Esophagus squamous epithelium (tissue), 5 donors: Measurements from ENCODE around the gene CXXC5. TPM values are rescaled to one million over a fixed set of nuclear protein-coding genes. Genes with fewer than 3 reads are reported as not detected.

Experiments used
- DNase-seq: peaks from one replicate; lab custom pipeline; 2025; lab: John Stamatoyannopoulos, UW
- H3K27ac ChIP-seq, 4 donors: fragments of 200-600 bp; sonication (generic); one replicate each; pipeline ENCODE4 v1.5.1; 2016 to 2019; ENCODE audit warnings: mild to moderate bottlenecking in 1 of 4
- H3K27me3 ChIP-seq, 4 donors: fragments of 200-600 bp; sonication (generic); 1 replicate in 3 of 4; 2 replicates in 1 of 4; pipeline versions ENCODE4 v1.5.1 to v1.6.0; 2017 to 2021; ENCODE audit warnings: antibody characterized with exemption in 1 of 4
- H3K36me3 ChIP-seq, 3 donors: fragments of 200-600 bp; sonication (generic); one replicate each; pipeline ENCODE4 v1.5.1; 2016 to 2019
- H3K4me1 ChIP-seq, 3 donors: fragments of 200-600 bp; sonication (generic); one replicate each; pipeline ENCODE4 v1.5.1; 2017 to 2019
- H3K4me3 ChIP-seq, 4 donors: fragments of 200-600 bp; sonication (generic); 1 replicate in 3 of 4; 2 replicates in 1 of 4; pipeline ENCODE4 v1.5.1; 2016 to 2019; ENCODE audit warnings: mild to moderate bottlenecking in 2 of 4, moderate library complexity in 1 of 4
- H3K9me3 ChIP-seq, 3 donors: fragments of 200-600 bp; sonication (generic); one replicate each; pipeline ENCODE4 v1.5.1; 2016 to 2019
- POLR2A ChIP-seq, 4 donors: fragments of 450-650 bp; IDR thresholded peaks; one replicate each; pipeline ENCODE4 v1.6.1; 2017; ENCODE audit warnings: antibody characterized with exemption in 4 of 4, mild to moderate bottlenecking in 4 of 4, moderate library complexity in 3 of 4
- WGBS, 2 donors: methylation state at CpG; one replicate each; pipeline ENCODE4 v1.1.5; 2018; 5-methylcytosine and 5-hydroxymethylcytosine counted together
- intact Hi-C: fragments of 100-400 bp; cut with DNase I; formaldehyde crosslinking; loops from one replicate; pipeline ENCODE4 v1.15.0; 2022
- total RNA-seq, 4 donors: library from RNA; depleted of rRNA; stranded (reverse); fragments of >200 nt; gene quantifications; one replicate each; pipeline ENCODE4 v1.1.0, GENCODE V29; 2016
- TF ChIP-seq, protein P1 (sequence below), 6 experiments: fragments of 450-650 bp in 4 of 6; fragments of 200-600 bp in 2 of 6; sonication (generic) in 2 of 6; IDR thresholded peaks; one replicate each; pipeline ENCODE4 v1.5.1; 2016 to 2019; ENCODE audit warnings: antibody characterized with exemption in 6 of 6, mild to moderate bottlenecking in 4 of 6, moderate library complexity in 4 of 6
- donor health status: DM: yes; HTN: yes; CAD: no.

The CXXC5 gene
- total RNA-seq, 4 donors from 2014 or later = 13.9 to 40.4 (median 22.9) TPM

DNA sequence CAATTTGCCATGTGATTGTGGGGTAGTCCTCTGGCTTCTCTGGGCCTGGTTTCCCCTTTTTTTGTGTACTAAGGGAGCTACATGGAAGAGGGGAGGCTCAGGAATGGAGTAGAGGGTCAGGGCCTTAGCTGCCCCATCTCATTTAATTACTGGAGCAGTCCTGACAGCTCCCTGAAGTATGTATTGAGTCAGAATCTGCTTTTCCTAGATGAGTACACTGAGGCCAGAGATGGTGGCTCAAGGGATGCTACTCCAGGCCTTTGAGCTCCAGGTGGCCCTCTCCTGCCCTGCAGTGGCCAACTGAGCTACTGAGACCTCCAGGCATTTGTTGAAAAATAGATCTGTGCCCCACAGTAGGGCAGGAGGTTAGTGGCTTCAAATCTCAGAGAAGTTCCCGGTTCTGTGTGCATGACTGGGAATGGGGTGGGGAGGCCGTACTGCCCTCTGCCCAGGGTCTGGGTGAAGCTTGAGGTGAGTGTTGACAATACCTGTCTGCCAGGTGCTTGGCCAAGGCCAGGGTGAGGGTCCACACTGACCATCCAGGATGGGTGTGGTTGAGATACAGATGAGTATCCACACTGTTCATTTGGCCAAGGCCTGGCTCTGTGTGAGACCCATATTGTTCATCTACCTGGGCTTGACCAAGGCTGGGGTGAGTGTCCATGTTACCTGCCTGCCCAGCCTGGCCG, 45.7 kb downstream of the CXXC5 start:
- DNase-seq = no peak
- 90 to 91% methylated on average over 1 to 2 of the region's 3 CpGs for WGBS, 2 donors

DNA sequence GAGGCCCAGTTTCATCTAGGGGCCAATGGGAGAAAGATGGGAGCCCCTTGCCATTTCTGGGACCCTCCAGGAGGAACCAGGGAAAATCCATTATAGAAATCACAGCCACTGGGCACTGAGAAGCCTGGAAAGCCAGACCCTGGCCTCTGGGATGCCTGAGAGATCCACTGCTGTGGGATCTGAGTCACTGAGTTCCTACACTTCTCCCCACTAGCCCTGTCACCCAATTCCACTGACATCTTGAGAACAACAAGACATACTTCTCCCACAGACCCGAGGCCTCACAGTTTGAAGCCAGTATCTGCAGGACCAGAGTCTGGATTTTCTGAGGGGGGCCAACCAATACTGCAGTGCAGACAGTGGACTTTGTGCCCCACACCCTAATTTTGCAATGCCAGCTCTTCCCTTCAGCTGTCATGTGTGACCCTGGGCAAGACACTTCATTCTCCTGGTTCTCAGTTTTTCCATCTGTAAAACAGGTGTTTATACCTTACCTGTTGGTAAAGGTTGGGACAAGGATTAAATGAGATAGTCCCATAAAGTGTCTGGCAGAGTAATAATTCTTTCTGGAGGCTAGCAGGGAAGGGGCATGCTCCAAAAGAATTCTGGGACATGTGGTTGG, 46.5 kb downstream of the CXXC5 start:
- Histone ChIP-seq H3K4me3 (no peak overlapping the region), H3K27ac (no peak overlapping the region), H3K4me1 (peaks cover 31 to 54% (median 34%) of the 10 kb centered on the region in 3 donors), H3K27me3 (peaks cover 0 to 11% (median 0%) of the 10 kb centered on the region in 4 donors), H3K36me3 (no peaks in the 10 kb centered on the region), H3K9me3 (no peaks in the 10 kb centered on the region)
- no peak for TF ChIP-seq POLR2A (IDR thresholded peaks at IDR 0.05)
- intact Hi-C loops = no loop called here
- 71 to 100% methylated on average over 1 of the region's 1 CpG for WGBS, 2 donors
- no peak for DNase-seq

More for the DNA sequence above, 45.7 kb downstream of the CXXC5 start:
- Histone ChIP-seq H3K4me3 (no peak overlapping the region), H3K4me1 (peaks cover 35 to 58% (median 38%) of the 10 kb centered on the region in 3 donors), H3K36me3 (no peaks in the 10 kb centered on the region), H3K9me3 (no peaks in the 10 kb centered on the region), H3K27ac (no peak overlapping the region), H3K27me3 (peaks cover 0 to 11% (median 0%) of the 10 kb centered on the region in 4 donors)
- intact Hi-C loops = no loop called here
- TF ChIP-seq, protein P1, sequence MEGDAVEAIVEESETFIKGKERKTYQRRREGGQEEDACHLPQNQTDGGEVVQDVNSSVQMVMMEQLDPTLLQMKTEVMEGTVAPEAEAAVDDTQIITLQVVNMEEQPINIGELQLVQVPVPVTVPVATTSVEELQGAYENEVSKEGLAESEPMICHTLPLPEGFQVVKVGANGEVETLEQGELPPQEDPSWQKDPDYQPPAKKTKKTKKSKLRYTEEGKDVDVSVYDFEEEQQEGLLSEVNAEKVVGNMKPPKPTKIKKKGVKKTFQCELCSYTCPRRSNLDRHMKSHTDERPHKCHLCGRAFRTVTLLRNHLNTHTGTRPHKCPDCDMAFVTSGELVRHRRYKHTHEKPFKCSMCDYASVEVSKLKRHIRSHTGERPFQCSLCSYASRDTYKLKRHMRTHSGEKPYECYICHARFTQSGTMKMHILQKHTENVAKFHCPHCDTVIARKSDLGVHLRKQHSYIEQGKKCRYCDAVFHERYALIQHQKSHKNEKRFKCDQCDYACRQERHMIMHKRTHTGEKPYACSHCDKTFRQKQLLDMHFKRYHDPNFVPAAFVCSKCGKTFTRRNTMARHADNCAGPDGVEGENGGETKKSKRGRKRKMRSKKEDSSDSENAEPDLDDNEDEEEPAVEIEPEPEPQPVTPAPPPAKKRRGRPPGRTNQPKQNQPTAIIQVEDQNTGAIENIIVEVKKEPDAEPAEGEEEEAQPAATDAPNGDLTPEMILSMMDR (IDR thresholded peaks at IDR 0.05) = no peak
- no peak for TF ChIP-seq POLR2A (IDR thresholded peaks at IDR 0.05)

DNA sequence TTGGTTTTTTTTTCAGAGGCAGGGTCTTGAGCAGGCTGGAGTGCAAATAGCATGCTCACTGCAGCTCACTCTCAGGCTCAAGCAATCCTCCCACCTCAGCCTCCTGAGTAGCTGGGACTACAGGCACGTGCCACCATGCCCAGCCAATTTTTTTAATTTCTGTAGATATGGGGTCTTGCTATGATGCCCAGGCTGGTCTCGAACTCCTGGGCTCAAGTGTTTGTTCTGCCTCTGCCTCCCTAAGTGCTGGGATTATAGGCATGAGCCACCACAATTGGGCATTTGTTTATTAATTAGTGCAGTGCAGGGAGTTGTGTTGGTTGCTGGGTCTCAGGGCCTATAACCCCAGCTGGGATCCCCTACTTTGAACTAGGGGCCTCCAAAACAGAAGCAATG, 47.0 kb downstream of the CXXC5 start:
- TF ChIP-seq, protein P1 (IDR thresholded peaks at IDR 0.05) = no peak
- no peak for TF ChIP-seq POLR2A (IDR thresholded peaks at IDR 0.05)
- no peak for DNase-seq
- peaks cover 0 to 11% (median 0%) of the 10 kb centered on the region in 4 donors for H3K27me3 ChIP-seq
- intact Hi-C loops = no loop called here
- H3K4me1 ChIP-seq = peaks cover 26 to 49% (median 29%) of the 10 kb centered on the region in 3 donors
- no peaks in the 10 kb centered on the region for H3K36me3 ChIP-seq
- no peak overlapping the region for H3K4me3 ChIP-seq
- H3K9me3 ChIP-seq = no peaks in the 10 kb centered on the region
- H3K27ac ChIP-seq = no peak overlapping the region
- 75 to 93% methylated on average over 2 of the region's 2 CpGs for WGBS, 2 donors

DNA sequence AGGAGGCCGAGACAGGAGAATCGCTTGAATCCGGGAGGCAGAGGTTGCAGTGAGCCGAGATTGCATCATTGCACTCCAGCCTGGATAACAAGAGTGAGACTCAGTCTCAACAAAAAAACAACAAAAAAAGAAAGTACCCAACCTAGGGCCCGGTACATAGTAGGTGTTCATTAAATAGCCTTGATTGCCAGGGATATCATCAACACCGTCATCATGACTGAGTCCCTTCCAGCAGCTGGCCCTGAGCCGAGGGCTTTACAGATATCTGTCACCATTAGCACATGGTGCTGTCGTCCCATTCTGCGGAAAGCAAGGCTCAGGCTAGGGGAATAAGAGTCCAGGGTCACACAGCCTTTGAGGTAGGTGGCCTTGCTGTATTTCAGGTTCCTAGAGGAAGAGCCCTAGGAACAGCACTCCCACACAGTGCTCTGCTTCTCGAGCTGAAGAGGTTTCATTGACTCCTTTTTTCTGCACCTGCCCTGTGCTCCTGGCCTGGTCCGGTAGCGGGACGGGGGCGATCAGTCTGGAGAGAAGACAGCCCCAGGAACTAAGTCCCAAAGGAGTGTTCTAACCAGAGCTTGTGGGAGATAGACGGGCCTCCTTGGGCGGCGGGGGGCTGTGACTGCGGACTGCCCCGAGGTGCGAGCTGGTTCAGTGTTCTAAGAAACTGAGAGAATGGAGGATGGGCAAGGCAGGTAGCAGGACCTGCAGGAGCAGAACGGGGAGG, 48.2 kb downstream of the CXXC5 start:
- intact Hi-C loops = no loop called here
- 44 to 61% methylated on average over 14 to 15 of the region's 21 CpGs for WGBS, 2 donors
- Histone ChIP-seq H3K27me3 (peaks cover 0 to 16% (median 0%) of the 10 kb centered on the region in 4 donors), H3K4me1 (peaks cover 22 to 40% (median 23%) of the 10 kb centered on the region in 3 donors), H3K27ac (peak overlapping the region; percentile 68 to 92 (median 86)), H3K4me3 (peak overlapping the region in 3 of 4 donors; percentile 45 to 66 (median 48)), H3K9me3 (no peaks in the 10 kb centered on the region), H3K36me3 (no peaks in the 10 kb centered on the region)
- DNase-seq = no peak
- TF ChIP-seq, protein P1 (IDR thresholded peaks at IDR 0.05) = no peak
- no peak for TF ChIP-seq POLR2A (IDR thresholded peaks at IDR 0.05)

DNA sequence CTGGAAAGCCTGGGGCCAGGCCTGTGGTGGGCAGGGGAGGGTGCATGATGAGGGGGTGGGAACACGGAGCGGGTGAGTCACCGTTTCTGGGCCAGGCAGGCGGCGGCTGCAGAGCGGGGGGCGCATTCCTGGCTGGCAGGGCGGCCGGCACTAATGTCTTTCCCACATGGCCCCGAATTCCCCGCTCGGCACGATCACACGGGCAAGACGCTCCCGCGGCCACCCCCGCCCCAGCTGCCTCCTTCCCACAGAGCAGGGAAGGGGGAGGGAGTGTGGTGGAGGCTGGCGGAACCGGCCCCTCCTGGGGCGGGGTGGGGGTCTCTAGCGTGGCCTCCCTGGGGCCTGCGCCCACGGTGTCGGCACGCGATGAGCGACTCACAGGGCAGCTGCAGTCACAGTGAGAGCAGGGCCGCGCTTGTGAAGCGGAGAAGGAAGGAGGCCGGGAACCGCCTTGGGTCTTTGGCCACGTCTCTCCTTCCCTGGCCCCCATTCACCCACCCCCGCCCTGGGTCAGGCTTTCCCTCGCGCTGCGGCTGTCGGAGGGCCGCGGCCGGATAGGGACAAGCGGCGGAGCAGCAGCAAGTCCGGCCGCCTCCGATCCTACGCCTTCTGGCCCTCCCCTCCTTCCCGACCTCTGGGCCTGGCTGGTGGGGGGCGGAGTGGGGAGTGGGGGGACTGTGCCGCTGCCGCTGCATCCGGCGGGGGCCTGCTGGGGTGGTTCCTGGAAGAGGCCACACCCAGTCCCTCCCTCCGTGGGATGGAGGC, 48.9 kb downstream of the CXXC5 start:
- no peak for DNase-seq
- 0 to 3% methylated on average over 7 to 11 of the region's 55 CpGs for WGBS, 2 donors
- H3K4me1 ChIP-seq = peaks cover 22 to 40% (median 23%) of the 10 kb centered on the region in 3 donors

More for the DNA sequence above, 48.9 kb downstream of the CXXC5 start:
- no peaks in the 10 kb centered on the region for H3K9me3 ChIP-seq
- TF ChIP-seq POLR2A (IDR thresholded peaks at IDR 0.05) = no peak
- TF ChIP-seq, protein P1 (IDR thresholded peaks at IDR 0.05) = no peak
- H3K36me3 ChIP-seq = no peaks in the 10 kb centered on the region
- peak overlapping the region; percentile 28 to 66 (median 46) for H3K4me3 ChIP-seq
- peak overlapping the region; percentile 68 to 92 (median 86) for H3K27ac ChIP-seq
- intact Hi-C loops = no loop called here
- peaks cover 0 to 18% (median 0%) of the 10 kb centered on the region in 4 donors for H3K27me3 ChIP-seq
